H1 (cell line): ENCODE results near the gene GSG1L.

Experiments
- HDAC6 ChIP-seq: IDR thresholded peaks from one replicate; pipeline ENCODE4 v1.7.1; 2012; ENCODE audit warnings: low read depth, mild to moderate bottlenecking, inconsistent platforms, low read length, moderate library complexity
- RNF2 ChIP-seq: fragments of 200-900, 300-1000 bp; sonication (generic); IDR thresholded peaks from 2 replicates; pipeline ENCODE4 v1.7.1; 2016; ENCODE audit warnings: borderline replicate concordance, low read depth, mild to moderate bottlenecking, antibody characterized with exemption, low read length; ENCODE audit not compliant: poor library complexity, severe bottlenecking; ENCODE audit errors: missing control alignments

GRCh38 chr16:27890006-27890405 is 173.5 kb downstream of the GSG1L start:
- no peak for TF ChIP-seq RNF2
- TF ChIP-seq HDAC6: no peak
